Neural progenitor cell (in vitro differentiated cells): ENCODE data around the gene SLBP. TPM values are rescaled to one million over a fixed set of nuclear protein-coding genes. Genes with fewer than 3 reads are reported as not detected.

Experiments used
- DNase-seq: peaks from one replicate; pipeline ENCODE4 v3.0.0-alpha.2; 2016; ENCODE audit warnings: low spot score
- H2AFZ ChIP-seq: fragments of 200-600 bp; sonication (generic); replicated peaks from 2 replicates; pipeline ENCODE4 v1.6.1; 2016; ENCODE audit warnings: antibody characterized with exemption
- H3F3A ChIP-seq: fragments of 200-600 bp; sonication (generic); 2 replicates; pipeline ENCODE4 v1.6.1; 2016; ENCODE audit warnings: antibody characterized with exemption, low read depth
- H3K27ac ChIP-seq: fragments of 200-600 bp; sonication (generic); 2 replicates; pipeline ENCODE4 v1.5.1; 2016; ENCODE audit warnings: mild to moderate bottlenecking
- H3K27me3 ChIP-seq: fragments of 200-600 bp; sonication (generic); 2 replicates; pipeline ENCODE4 v1.6.1; 2016; ENCODE audit warnings: mild to moderate bottlenecking, moderate library complexity
- H3K36me3 ChIP-seq: fragments of 200-600 bp; sonication (generic); 2 replicates; pipeline ENCODE4 v1.5.1; 2016
- H3K4me1 ChIP-seq: fragments of 200-600 bp; sonication (generic); 2 replicates; pipeline ENCODE4 v1.6.1; 2016; ENCODE audit warnings: mixed run types
- H3K4me2 ChIP-seq: fragments of 200-600 bp; sonication (generic); 2 replicates; pipeline ENCODE4 v1.6.1; 2016
- H3K4me3 ChIP-seq: fragments of 200-600 bp; sonication (generic); 2 replicates; pipeline ENCODE4 v1.5.1; 2016
- H3K79me2 ChIP-seq: fragments of 200-600 bp; sonication (generic); 2 replicates; pipeline ENCODE4 v1.6.1; 2016; ENCODE audit warnings: low read depth
- H3K9ac ChIP-seq: fragments of 200-600 bp; sonication (generic); 2 replicates; pipeline ENCODE4 v1.6.1; 2016
- H3K9me3 ChIP-seq: fragments of 200-600 bp; sonication (generic); 2 replicates; pipeline ENCODE4 v1.5.1; 2016; ENCODE audit warnings: low read depth
- H4K20me1 ChIP-seq: fragments of 200-600 bp; sonication (generic); 2 replicates; pipeline ENCODE4 v1.6.1; 2016; ENCODE audit warnings: low read depth
- H3K27ac Mint-ChIP-seq: 3 replicates; pipeline ENCODE4 v1.8.0; 2021; ENCODE audit warnings: mixed read lengths
- H3K27me3 Mint-ChIP-seq: 2 replicates; pipeline ENCODE4 v1.8.0; 2022; ENCODE audit warnings: low read depth, mild to moderate bottlenecking, inconsistent platforms, moderate library complexity, mixed read lengths; ENCODE audit not compliant: insufficient read depth
- H3K36me3 Mint-ChIP-seq: 3 replicates; pipeline ENCODE4 v1.8.0; 2021; ENCODE audit warnings: mixed read lengths
- H3K4me1 Mint-ChIP-seq: 3 replicates; pipeline ENCODE4 v1.8.0; 2021; ENCODE audit warnings: mixed read lengths
- H3K4me3 Mint-ChIP-seq: 3 replicates; pipeline ENCODE4 v1.8.0; 2021; ENCODE audit warnings: mild to moderate bottlenecking, moderate library complexity, mixed read lengths
- H3K9me3 Mint-ChIP-seq: 3 replicates; pipeline ENCODE4 v1.8.0; 2020; ENCODE audit warnings: mixed read lengths
- CTCF ChIP-seq: fragments of 200-600 bp; sonication (generic); IDR thresholded peaks from 2 replicates; pipeline ENCODE4 v1.5.1; 2017; ENCODE audit warnings: antibody characterized with exemption, mild to moderate bottlenecking
- EZH2 ChIP-seq: fragments of 200-600 bp; sonication (generic); IDR thresholded peaks from 2 replicates; pipeline ENCODE4 v1.6.1; 2017; ENCODE audit warnings: antibody characterized with exemption, mild to moderate bottlenecking, moderate library complexity
- EZH2phosphoT487 ChIP-seq: fragments of 200-600 bp; sonication (generic); IDR thresholded peaks from 2 replicates; pipeline ENCODE4 v1.6.1; 2017; ENCODE audit warnings: antibody characterized with exemption
- total RNA-seq: library from RNA; depleted of rRNA; stranded (reverse); fragments of >200 nt; gene quantifications from 2 replicates; pipeline ENCODE4 v1.2.3, GENCODE V29; 2015; ENCODE audit warnings: low replicate concordance

Gene SLBP
- total RNA-seq, 1 donor from 2014 or later: 119 TPM

DNA sequence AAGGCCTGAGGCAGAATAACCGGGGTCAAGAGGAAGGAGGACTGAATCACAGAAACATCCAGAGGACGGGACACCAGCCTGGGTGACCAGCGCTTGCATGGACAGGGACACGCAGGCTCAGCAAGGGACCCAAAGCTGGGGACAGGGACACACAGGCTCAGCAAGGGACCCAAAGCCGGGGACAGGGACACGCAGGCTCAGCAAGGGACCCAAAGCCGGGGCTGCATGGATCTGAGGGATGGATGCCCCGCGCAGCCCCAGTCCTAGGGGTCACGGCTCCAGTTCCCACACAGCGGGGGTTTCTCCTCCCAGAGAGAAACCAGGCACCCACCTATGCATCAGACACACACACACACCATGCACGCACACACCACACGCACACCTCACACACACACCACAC is 60.5 kb downstream of the SLBP start:
- Mint-ChIP-seq H3K4me3 (no peak overlapping the region), H3K4me1 (no peaks in the 10 kb centered on the region), H3K9me3 (no peaks in the 10 kb centered on the region), H3K27ac (no peak overlapping the region), H3K36me3 (no peaks in the 10 kb centered on the region), H3K27me3 (peaks cover 2% of the 10 kb centered on the region)
- Histone ChIP-seq H3K9ac (no peak overlapping the region), H3K4me3 (no peak overlapping the region), H4K20me1 (no peaks in the 10 kb centered on the region), H2AFZ (no peak overlapping the region), H3K79me2 (no peaks in the 10 kb centered on the region), H3K36me3 (no peaks in the 10 kb centered on the region), H3K9me3 (no peaks in the 10 kb centered on the region), H3K4me1 (no peaks in the 10 kb centered on the region), H3K4me2 (no peak overlapping the region), H3K27ac (no peak overlapping the region), H3K27me3 (no peaks in the 10 kb centered on the region), H3F3A (peaks cover 4% of the 10 kb centered on the region)
- TF ChIP-seq EZH2: no peak
- TF ChIP-seq CTCF: no peak
- TF ChIP-seq EZH2phosphoT487: no peak
- no peak for DNase-seq

GRCh38 chr4:1648962-1649361 is 63.2 kb downstream of the SLBP start:
- Histone ChIP-seq H4K20me1 (no peaks in the 10 kb centered on the region), H3K27me3 (no peaks in the 10 kb centered on the region), H3K9me3 (no peaks in the 10 kb centered on the region), H3K9ac (no peak overlapping the region), H3K4me2 (no peak overlapping the region), H3K4me1 (peaks cover 11% of the 10 kb centered on the region), H2AFZ (no peak overlapping the region), H3K4me3 (no peak overlapping the region), H3F3A (peaks cover 4% of the 10 kb centered on the region), H3K79me2 (no peaks in the 10 kb centered on the region), H3K27ac (no peak overlapping the region), H3K36me3 (no peaks in the 10 kb centered on the region)
- H3K4me1 Mint-ChIP-seq: peaks cover 13% of the 10 kb centered on the region
- TF ChIP-seq EZH2phosphoT487 (no peak), EZH2 (no peak)
- no peaks in the 10 kb centered on the region for H3K9me3 Mint-ChIP-seq
- no peak overlapping the region for H3K4me3 Mint-ChIP-seq
- no peak for DNase-seq
- no peak overlapping the region for H3K27ac Mint-ChIP-seq
- no peaks in the 10 kb centered on the region for H3K36me3 Mint-ChIP-seq
- peaks cover 5% of the 10 kb centered on the region for H3K27me3 Mint-ChIP-seq

GRCh38 chr4:1647432-1647831 is 64.7 kb downstream of the SLBP start:
- Histone ChIP-seq H3K9ac (no peak overlapping the region), H3K4me3 (no peak overlapping the region), H3K4me2 (no peak overlapping the region), H3K79me2 (no peaks in the 10 kb centered on the region), H3K9me3 (no peaks in the 10 kb centered on the region), H3K27ac (no peak overlapping the region), H3K36me3 (no peaks in the 10 kb centered on the region), H2AFZ (no peak overlapping the region), H4K20me1 (no peaks in the 10 kb centered on the region), H3K4me1 (peaks cover 11% of the 10 kb centered on the region), H3F3A (peaks cover 4% of the 10 kb centered on the region), H3K27me3 (no peaks in the 10 kb centered on the region)
- H3K4me1 Mint-ChIP-seq: peaks cover 13% of the 10 kb centered on the region
- H3K27me3 Mint-ChIP-seq: peaks cover 5% of the 10 kb centered on the region
- H3K36me3 Mint-ChIP-seq: no peaks in the 10 kb centered on the region
- TF ChIP-seq CTCF (no peak), EZH2phosphoT487 (no peak), EZH2 (no peak)
- no peak overlapping the region for H3K27ac Mint-ChIP-seq
- DNase-seq: no peak
- H3K9me3 Mint-ChIP-seq: no peaks in the 10 kb centered on the region
- no peak overlapping the region for H3K4me3 Mint-ChIP-seq

DNA sequence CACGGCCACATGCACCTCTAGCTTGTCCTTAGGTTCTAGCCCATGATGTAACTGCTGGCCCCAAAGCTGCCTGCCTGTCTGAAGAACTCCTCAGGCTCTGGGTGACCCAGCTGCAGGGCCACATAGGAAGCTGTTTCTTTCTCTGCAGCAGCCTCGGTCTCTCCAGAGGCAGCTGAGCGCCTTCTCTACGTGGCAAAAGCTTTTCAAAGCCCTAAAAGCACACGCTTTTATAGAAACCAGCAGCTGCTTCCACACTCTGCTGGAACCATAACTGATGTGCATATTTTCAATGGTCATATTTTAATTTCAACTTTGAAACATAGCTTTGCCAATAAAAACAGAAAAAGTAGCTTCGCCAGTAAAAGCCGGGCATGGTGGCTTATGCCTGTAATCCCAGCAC is 65.4 kb downstream of the SLBP start:
- DNase-seq: no peak
- H3K4me1 ChIP-seq: peaks cover 11% of the 10 kb centered on the region
- Mint-ChIP-seq H3K36me3 (no peaks in the 10 kb centered on the region), H3K4me1 (peaks cover 13% of the 10 kb centered on the region), H3K9me3 (no peaks in the 10 kb centered on the region), H3K27ac (no peak overlapping the region), H3K4me3 (no peak overlapping the region), H3K27me3 (peaks cover 5% of the 10 kb centered on the region)
- H3K27ac ChIP-seq: no peak overlapping the region
- H3K36me3 ChIP-seq: no peaks in the 10 kb centered on the region
- no peaks in the 10 kb centered on the region for H3K9me3 ChIP-seq
- no peaks in the 10 kb centered on the region for H3K27me3 ChIP-seq
- TF ChIP-seq EZH2 (no peak), CTCF (no peak), EZH2phosphoT487 (no peak)
- no peaks in the 10 kb centered on the region for H4K20me1 ChIP-seq
- no peak overlapping the region for H3K4me3 ChIP-seq
- H3K9ac ChIP-seq: no peak overlapping the region
- H3F3A ChIP-seq: no peaks in the 10 kb centered on the region
- H3K4me2 ChIP-seq: no peak overlapping the region
- H2AFZ ChIP-seq: no peak overlapping the region
- H3K79me2 ChIP-seq: no peaks in the 10 kb centered on the region
